Activated CD4-positive, alpha-beta T cell treated with anti-CD3 and anti-CD28 coated beads for 48 hours (primary cell): ENCODE results near the gene TRIM13.
"Not testable (repeated sequence)": the region's sequence is repeated elsewhere in the genome, so short reads cannot be mapped to it uniquely, and the experiment has no call there.

Experiments
- DNase-seq: peaks from one replicate; pipeline ENCODE4 v3.0.0-alpha.2; 2020

Gene TRIM13, protein sequence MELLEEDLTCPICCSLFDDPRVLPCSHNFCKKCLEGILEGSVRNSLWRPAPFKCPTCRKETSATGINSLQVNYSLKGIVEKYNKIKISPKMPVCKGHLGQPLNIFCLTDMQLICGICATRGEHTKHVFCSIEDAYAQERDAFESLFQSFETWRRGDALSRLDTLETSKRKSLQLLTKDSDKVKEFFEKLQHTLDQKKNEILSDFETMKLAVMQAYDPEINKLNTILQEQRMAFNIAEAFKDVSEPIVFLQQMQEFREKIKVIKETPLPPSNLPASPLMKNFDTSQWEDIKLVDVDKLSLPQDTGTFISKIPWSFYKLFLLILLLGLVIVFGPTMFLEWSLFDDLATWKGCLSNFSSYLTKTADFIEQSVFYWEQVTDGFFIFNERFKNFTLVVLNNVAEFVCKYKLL

GRCh38 chr13:49996951-49997895, at the start of gene TRIM13:
Gene TRIM13, plus strand, starts transcription at chr13:49997042. Its CDS starts 14,899 bp downstream, at chr13:50011941.
- DNase-seq: peak; percentile 87

GRCh38 chr13:49948777-49949270, 48.0 kb upstream of the TRIM13 start:
- not testable (repeated sequence) for DNase-seq

DNA sequence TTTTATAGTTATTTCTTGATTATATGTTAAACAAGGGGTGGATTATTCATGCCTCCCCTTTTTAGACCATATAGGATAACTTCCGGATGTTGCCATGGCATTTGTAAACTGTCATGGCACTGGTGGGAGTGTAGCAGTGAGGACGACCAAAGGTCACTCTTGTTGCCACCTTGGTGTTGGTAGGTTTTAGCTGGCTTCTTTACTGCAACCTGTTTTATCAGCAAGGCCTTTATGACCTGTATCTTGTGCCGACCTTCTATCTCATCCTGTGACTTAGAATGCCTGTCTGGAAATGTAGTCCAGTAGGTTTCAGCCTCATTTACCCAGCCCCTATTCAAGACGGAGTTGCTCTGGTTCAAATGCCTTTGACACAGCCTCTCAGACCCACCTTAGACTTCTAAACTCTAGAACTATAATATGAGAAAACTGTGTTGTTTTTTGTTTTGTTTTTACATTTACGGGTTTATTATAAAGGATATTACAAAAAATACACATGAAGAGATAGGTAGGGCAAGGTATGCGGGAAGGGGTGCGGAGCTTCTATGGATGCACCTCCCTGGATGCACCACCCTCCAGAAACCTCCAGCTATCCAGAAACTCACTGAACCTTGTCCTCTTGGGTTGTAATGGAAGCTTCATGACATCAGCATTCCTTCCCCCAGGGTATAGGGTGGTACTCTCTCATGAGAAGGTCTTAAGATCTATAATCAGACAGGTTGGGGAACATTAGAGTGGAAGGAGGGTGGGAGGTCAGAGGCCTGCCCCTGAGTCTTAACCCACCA, 44.9 kb upstream of the TRIM13 start:
- DNase-seq: no peak

GRCh38 chr13:49953560-49953959, 43.3 kb upstream of the TRIM13 start:
- no peak for DNase-seq

DNA sequence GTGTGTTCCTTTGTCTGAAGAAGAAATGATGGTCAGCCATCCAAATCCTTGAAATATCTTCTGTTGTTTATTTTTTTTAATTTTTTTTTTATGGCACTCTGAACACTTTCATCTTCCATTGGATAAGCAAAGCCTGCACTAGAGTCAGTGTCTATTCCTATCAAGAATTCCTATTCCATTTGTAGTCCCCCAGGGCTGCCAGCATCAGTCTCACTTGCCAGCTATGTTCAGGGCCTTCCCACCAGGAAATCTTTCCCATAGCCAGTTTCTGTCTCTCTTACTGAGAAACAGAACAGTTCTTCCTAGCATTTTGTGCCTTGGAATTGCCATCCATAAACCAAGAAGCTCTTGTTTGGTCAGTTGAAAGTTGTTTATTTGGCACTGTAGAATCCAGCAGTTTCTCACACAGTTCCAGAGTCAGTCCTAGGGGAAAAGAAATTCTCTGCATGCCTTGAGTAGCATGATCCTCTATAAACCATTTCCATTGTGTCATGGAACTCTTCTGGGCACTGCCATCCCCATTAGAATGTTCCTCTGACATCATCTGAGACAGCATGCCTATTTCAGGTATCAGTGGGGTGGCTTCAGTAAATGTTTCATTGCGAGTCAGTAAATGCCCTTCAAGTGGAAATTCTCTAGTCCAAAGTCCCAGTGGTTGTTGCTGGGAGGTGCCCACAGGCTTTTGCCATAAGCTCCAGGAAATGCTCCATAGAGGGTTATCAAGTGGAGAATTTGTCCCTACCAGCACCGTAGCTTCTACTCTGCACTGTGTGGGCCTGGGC, 42.0 kb upstream of the TRIM13 start:
- DNase-seq: no peak

GRCh38 chr13:49956131-49956530, 40.7 kb upstream of the TRIM13 start:
- no peak for DNase-seq

DNA sequence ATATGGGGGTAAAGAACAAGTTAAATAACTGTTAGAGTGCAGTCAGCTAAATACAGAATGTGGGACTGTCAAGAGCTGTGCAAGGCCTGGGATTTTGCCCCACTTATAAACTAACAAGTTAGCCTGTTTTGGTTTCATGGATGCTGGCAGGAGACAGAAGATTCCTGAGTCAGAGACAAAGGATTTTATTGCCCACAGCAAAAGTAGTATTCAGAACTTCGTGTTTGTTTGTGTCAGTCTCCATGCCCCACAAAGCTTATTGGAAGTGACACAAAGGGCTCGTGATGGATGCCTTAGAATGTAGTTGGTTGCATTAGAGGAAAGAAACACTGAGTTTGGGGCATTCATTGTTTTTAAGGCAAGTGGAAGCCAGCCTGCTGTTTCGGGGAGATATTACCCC, 38.5 kb upstream of the TRIM13 start:
- no peak for DNase-seq

DNA sequence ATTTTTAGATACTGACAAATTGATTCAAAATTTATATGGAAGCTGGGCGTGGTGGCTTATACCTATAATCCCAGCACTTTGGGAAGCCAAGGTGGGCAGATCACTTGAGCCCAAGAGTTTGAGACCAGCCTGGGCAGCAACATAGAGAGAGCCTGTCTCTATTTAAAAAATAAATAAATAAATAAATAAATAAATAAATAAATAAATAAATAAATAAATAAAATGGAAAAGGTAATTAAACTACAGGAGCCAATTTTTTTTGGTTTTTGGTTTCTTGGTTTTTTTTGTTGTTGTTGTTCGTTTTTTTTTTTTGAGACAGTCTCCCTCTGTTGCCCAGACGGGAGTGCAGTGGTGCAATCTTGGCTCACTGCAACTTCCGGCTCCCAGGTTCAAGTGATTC, 29.4 kb upstream of the TRIM13 start:
- no peak for DNase-seq

GRCh38 chr13:49972709-49973108, 24.1 kb upstream of the TRIM13 start:
- DNase-seq: no peak

- DNase-seq: no peak
Measured at GRCh38 chr13:49975826-49976225, 21.0 kb upstream of the TRIM13 start.

DNA sequence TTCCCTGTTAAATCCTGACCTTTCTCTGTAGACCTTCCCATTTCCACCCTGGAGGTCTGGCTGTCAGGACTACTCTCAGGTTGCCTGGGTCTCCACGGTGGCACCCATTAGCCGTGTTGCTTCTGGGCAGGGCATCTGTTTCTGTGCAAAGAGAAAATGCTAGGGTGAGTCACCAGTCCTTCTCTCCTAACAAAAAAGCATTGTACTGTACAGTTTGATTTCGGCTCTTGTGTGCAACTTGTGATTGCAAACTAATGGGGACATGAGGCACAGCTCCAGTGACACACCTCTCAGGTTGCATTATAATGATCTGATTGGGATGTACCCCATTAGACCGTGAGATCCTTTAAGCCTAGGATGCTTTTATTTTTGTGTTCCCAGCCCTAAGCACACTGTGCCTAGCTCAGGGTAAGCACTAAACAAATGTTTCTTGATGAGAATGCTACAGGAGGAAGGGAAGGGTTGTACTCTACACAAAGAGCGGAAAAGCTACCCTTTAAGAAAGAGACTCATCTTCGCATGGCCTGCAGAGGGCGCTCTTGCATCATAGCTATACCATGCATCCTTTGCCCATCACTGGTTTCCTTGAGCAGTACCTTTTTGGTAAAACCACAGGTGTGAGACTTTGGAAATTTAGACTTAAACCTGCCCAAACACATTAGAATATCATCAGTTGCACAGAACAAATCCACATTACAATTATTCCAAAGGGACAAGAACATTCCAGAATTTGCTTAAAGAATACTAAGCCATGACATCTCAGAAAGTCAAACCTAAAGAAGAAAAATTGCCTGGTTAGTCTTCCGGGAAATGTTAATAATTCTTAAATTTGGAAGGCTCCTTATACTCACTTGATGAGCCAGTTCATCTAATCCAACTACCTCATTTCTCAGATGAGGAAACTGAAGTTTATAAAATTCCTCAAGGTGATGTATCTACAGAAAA, 20.3 kb upstream of the TRIM13 start:
- DNase-seq: peak; percentile 80

GRCh38 chr13:49977992-49978391, 18.9 kb upstream of the TRIM13 start:
- no peak for DNase-seq

GRCh38 chr13:49980266-49980665, 16.6 kb upstream of the TRIM13 start:
- DNase-seq: no peak

DNA sequence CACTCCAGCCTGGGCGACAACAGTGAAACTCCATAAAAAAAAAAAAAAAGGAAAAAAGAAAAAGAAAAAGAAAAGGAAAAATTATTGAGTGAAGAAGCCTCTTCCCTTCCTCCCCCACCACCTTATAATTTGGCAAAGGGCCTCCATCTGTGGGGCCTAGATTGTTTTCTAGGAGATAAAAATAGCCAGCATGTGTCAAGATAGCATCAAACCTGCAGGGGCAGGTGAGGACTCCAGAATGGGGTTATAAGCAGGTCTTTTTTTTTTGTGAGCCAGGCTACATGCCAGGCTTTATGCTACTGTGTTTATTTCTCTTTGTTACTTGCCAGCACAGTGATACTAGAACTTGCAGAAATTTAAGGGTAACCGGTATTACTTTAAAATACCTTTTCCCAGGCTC, 11.7 kb upstream of the TRIM13 start:
- no peak for DNase-seq

GRCh38 chr13:49986471-49986870, 10.4 kb upstream of the TRIM13 start:
- no peak for DNase-seq

GRCh38 chr13:49990612-49991011, 6.2 kb upstream of the TRIM13 start:
- DNase-seq: not testable (repeated sequence)

DNA sequence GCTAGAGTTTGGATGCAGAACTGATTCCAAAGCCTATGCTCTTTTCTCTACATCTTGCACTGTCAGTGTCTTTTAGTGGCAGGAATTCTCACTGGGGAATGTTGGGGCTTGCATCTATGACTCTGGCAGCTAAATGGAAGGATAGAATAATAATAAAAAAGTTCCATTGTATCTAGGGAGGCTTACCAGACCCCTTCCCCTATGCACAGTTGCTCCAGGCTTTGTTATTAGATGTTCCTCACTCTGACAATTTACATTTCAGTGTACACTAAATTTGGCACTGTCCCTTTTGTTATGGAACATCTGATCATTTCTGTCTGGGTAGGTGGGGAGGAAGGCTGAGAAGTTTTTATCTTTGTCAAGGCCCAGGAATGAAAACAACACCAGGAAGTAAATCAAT, 3.7 kb upstream of the TRIM13 start:
- DNase-seq: no peak

GRCh38 chr13:49993666-49994065, 3.2 kb upstream of the TRIM13 start:
- DNase-seq: no peak

- DNase-seq: no peak
Measured at GRCh38 chr13:49995625-49996101, 1.2 kb upstream of the TRIM13 start.

GRCh38 chr13:49996161-49996915, 504 bp upstream of the TRIM13 start:
- peak; percentile 91 for DNase-seq
